ENCODE measurements around the gene HCAR3.
"Not testable (repeated sequence)": the region's sequence is repeated elsewhere in the genome, so short reads cannot be mapped to it uniquely, and the experiment has no call there.

- TF ChIP-seq ZNF274 (IDR thresholded peaks at IDR 0.05; ENCODE audit: low read depth, low read length); YY1 (IDR thresholded peaks at IDR 0.05; ENCODE audit: insufficient read depth, insufficient read length): not testable (repeated sequence)
These were observed 34.3 kb upstream of the HCAR3 start for GRCh38 chr12:122750781-122751515.
